MCF 10A (cell line): ENCODE results near the gene NPTXR. TPM values are rescaled to one million over a fixed set of nuclear protein-coding genes. Genes with fewer than 3 reads are reported as not detected.

Source experiments
- BruUV-seq: library from RNA; stranded (reverse); fragments of 400-500 nt; replicated peaks from 2 replicates; lab custom pipeline; 2021; lab: Mats Ljungman, UMichigan
- CTCF ChIA-PET: fragments of 300-600 bp; sonication (Branson Sonifier 250); formaldehyde crosslinking; extraction: SDS; loops from one replicate; lab custom pipeline; 2021; ENCODE audit warnings: antibody characterized with exemption, inconsistent platforms; lab: Yijun Ruan, JAX
- POLR2A ChIA-PET: fragments of 300-600, 350-650 bp; sonication (Branson Sonifier 250); formaldehyde crosslinking; extraction: SDS; loops from one replicate; lab custom pipeline; 2020; ENCODE audit warnings: antibody characterized with exemption, inconsistent platforms; lab: Yijun Ruan, JAX
- DNase-seq: peaks from one replicate; pipeline ENCODE4 v3.0.0-alpha.2; 2018; ENCODE audit not compliant: unreplicated experiment
- H3K27ac Mint-ChIP-seq: one replicate; pipeline ENCODE4 v1.8.0; 2022; ENCODE audit warnings: mild to moderate bottlenecking, low read depth, mixed read lengths; ENCODE audit not compliant: unreplicated experiment
- H3K27me3 Mint-ChIP-seq: one replicate; pipeline ENCODE4 v1.8.0; 2022; ENCODE audit warnings: mixed read lengths; ENCODE audit not compliant: insufficient read depth, unreplicated experiment
- H3K36me3 Mint-ChIP-seq: one replicate; pipeline ENCODE4 v1.8.0; 2022; ENCODE audit warnings: mild to moderate bottlenecking, moderate library complexity, mixed read lengths; ENCODE audit not compliant: insufficient read depth, unreplicated experiment
- H3K4me1 Mint-ChIP-seq: one replicate; pipeline ENCODE4 v1.8.0; 2022; ENCODE audit warnings: mixed read lengths; ENCODE audit not compliant: insufficient read depth, unreplicated experiment
- H3K4me3 Mint-ChIP-seq: one replicate; pipeline ENCODE4 v1.8.0; 2022; ENCODE audit warnings: mild to moderate bottlenecking, moderate library complexity, mixed read lengths; ENCODE audit not compliant: unreplicated experiment
- H3K9me3 Mint-ChIP-seq: one replicate; pipeline ENCODE4 v1.8.0; 2022; ENCODE audit warnings: mixed read lengths; ENCODE audit not compliant: unreplicated experiment
- intact Hi-C: fragments of 100-400 bp; cut with micrococcal nuclease; formaldehyde crosslinking; loops from 2 replicates; pipeline ENCODE4 v1.14.1; 2022
- total RNA-seq: library from RNA; stranded (reverse); gene quantifications from 2 replicates; pipeline ENCODE4 v1.2.3, GENCODE V29; 2022
- TF ChIP-seq, protein P1 (sequence below): fragments of 200-600 bp; IDR thresholded peaks from one replicate; pipeline ENCODE4 v1.8.0; 2022; ENCODE audit warnings: antibody characterized with exemption, mild to moderate bottlenecking; ENCODE audit not compliant: unreplicated experiment

NPTXR gene
- total RNA-seq, 1 experiment from 2014 or later = 0.93 TPM

DNA sequence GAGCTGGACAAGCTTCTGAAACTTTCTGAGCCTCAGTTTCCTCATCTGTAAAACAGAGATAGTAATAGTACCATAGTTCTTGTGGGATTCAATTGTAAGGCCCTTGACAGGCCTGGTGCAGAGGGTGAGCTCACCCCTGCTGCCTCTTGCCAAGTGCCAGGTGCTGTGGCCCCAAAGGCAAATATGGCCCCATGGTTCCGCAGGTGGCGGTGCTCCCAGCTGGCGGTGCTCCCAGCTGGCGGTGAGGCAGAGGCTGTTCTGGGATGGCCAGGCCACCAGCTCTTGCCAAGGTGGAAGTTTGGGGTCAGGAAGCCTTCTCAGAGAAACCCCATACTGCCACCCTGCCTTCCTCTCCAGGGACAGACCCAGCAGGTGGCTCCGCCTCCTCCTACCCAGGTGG, 8.8 kb downstream of the NPTXR start:
- ChIA-PET CTCF (interaction anchor here (0.6 kb wide), 1 partner anchor 43 kb away, joined by 3 read pairs; no protein-coding TSS in a partner anchor), POLR2A (interaction anchor here (0.6 kb wide), 1 partner anchor 51 kb away, joined by 3 read pairs; no protein-coding TSS in a partner anchor)
- Mint-ChIP-seq H3K27ac (no peak overlapping the region), H3K4me1 (peaks cover 8% of the 10 kb centered on the region), H3K4me3 (no peak overlapping the region), H3K27me3 (peaks cover 8% of the 10 kb centered on the region), H3K36me3 (no peaks in the 10 kb centered on the region), H3K9me3 (no peaks in the 10 kb centered on the region)
- intact Hi-C loops = no loop called here
- DNase-seq = no peak
- TF ChIP-seq, protein P1, sequence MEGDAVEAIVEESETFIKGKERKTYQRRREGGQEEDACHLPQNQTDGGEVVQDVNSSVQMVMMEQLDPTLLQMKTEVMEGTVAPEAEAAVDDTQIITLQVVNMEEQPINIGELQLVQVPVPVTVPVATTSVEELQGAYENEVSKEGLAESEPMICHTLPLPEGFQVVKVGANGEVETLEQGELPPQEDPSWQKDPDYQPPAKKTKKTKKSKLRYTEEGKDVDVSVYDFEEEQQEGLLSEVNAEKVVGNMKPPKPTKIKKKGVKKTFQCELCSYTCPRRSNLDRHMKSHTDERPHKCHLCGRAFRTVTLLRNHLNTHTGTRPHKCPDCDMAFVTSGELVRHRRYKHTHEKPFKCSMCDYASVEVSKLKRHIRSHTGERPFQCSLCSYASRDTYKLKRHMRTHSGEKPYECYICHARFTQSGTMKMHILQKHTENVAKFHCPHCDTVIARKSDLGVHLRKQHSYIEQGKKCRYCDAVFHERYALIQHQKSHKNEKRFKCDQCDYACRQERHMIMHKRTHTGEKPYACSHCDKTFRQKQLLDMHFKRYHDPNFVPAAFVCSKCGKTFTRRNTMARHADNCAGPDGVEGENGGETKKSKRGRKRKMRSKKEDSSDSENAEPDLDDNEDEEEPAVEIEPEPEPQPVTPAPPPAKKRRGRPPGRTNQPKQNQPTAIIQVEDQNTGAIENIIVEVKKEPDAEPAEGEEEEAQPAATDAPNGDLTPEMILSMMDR = no peak
- no TSS peak for BruUV-seq

DNA sequence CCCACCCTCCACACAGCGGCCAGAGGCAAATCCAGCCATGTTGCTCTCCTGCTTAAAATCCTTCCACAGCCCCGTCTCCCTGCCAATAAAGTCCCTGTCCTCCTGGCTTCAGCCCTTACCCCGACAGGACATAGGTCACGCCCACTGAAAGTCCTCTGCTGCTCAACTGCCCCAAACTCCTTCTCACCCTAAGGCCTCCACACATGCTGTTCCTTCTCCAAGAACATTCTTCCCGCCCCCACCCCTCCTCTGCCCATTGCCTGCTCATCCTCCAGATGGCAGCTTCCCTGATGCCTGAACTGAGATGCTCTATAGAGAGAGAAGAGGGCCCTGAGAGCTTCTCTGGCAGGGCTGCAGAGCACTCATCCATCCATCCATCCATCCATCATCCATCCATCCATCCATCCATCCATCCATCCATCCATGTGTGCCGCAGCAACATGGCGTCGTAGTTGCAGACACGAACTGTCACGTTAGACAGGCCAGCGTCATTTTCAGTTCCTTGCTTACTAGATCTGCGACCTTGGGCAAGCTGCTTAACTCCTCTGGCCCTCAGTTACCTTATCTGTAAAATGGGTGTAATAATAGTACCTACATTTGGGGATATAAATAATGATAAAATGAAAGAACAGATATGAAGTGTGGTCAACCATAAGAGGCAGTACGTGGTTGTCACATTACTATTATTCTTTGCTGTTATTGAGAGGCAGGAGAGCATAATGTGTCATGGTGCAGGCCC, 9.4 kb downstream of the NPTXR start:
- no peak for DNase-seq
- H3K27me3 Mint-ChIP-seq = peaks cover 2% of the 10 kb centered on the region
- no TSS peak for BruUV-seq
- H3K9me3 Mint-ChIP-seq = no peaks in the 10 kb centered on the region
- no peak overlapping the region for H3K4me3 Mint-ChIP-seq
- POLR2A ChIA-PET = no interaction called here
- H3K36me3 Mint-ChIP-seq = no peaks in the 10 kb centered on the region
- peaks cover 4% of the 10 kb centered on the region for H3K4me1 Mint-ChIP-seq
- no peak overlapping the region for H3K27ac Mint-ChIP-seq
- TF ChIP-seq, protein P1 = no peak
- intact Hi-C loops = no loop called here
- CTCF ChIA-PET = interaction anchor here (0.6 to 0.7 kb wide), 2 partner anchors 14 to 42 kb away, joined by 3 to 4 read pairs; no protein-coding TSS in a partner anchor

DNA sequence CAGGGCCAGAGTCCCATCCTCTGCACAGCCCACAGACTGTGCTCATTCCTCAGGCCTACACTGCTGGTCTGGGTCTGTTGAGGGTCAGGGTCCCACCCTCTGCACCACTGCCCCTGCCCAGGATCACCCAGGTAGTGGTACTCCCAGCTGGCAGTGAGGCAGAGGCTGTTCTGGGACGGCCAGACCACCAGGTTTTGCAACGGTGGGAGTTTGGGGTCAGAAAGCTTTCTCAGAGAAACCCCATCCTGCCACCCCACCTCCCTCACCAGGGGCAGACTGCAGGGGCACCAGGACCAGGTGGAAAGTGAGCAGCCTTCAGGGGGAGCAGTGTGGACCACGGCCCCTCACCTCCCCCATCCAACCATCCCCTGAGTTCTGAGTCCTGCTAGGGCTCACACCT, 10.8 kb downstream of the NPTXR start:
- H3K36me3 Mint-ChIP-seq = no peaks in the 10 kb centered on the region
- no TSS peak for BruUV-seq
- ChIA-PET CTCF (interaction anchor here (0.5 to 1.2 kb wide), 2 partner anchors 18 to 54 kb away, joined by 3 read pairs; no protein-coding TSS in a partner anchor), POLR2A (no interaction called here)
- peaks cover 4% of the 10 kb centered on the region for H3K4me1 Mint-ChIP-seq
- intact Hi-C loops = no loop called here
- TF ChIP-seq, protein P1 = no peak
- H3K4me3 Mint-ChIP-seq = no peak overlapping the region
- H3K27ac Mint-ChIP-seq = no peak overlapping the region
- H3K9me3 Mint-ChIP-seq = no peaks in the 10 kb centered on the region
- no peaks in the 10 kb centered on the region for H3K27me3 Mint-ChIP-seq
- no peak for DNase-seq
